ENCODE measurements around the gene ZMYND8. TPM values are rescaled to one million over a fixed set of nuclear protein-coding genes. Genes with fewer than 3 reads are reported as not detected.

The ZMYND8 gene
- total RNA-seq, 1 experiment from 2014 or later, result 53.1 TPM

DNA sequence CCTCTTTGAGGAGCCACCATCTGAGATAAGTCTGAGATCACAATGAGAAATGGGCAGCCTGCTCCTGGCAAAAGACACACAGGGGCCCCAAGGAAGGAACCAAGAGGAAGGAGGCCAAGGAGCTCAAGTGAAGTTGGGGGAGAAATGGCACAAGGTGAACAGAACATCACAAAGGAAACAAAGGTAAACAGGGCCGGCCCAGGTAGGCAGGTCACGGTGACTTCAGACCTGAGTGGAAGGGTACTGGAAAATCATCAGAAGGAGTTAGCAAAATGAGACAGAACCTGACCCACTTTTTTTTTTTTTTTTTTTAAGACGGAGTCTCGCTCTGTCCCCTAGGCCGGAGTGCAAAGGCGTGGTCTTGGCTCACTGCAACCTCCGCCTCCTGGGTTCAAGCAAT, 11.3 kb downstream of the ZMYND8 start:
- Mint-ChIP-seq H3K27me3 (ENCODE audit: unreplicated experiment) (no peaks in the 10 kb centered on the region), H3K27ac (ENCODE audit: unreplicated experiment) (no peak overlapping the region), H3K4me1 (ENCODE audit: low read depth, unreplicated experiment) (peaks cover 16% of the 10 kb centered on the region), H3K36me3 (ENCODE audit: insufficient read depth, unreplicated experiment) (peaks cover 36% of the 10 kb centered on the region), H3K4me3 (ENCODE audit: low read depth, unreplicated experiment) (no peak overlapping the region), H3K9me3 (ENCODE audit: low read depth, unreplicated experiment) (no peaks in the 10 kb centered on the region)
- intact Hi-C loops (cut with micrococcal nuclease; ENCODE audit: unreplicated experiment), result no loop called here
- TF ChIP-seq, protein P1, sequence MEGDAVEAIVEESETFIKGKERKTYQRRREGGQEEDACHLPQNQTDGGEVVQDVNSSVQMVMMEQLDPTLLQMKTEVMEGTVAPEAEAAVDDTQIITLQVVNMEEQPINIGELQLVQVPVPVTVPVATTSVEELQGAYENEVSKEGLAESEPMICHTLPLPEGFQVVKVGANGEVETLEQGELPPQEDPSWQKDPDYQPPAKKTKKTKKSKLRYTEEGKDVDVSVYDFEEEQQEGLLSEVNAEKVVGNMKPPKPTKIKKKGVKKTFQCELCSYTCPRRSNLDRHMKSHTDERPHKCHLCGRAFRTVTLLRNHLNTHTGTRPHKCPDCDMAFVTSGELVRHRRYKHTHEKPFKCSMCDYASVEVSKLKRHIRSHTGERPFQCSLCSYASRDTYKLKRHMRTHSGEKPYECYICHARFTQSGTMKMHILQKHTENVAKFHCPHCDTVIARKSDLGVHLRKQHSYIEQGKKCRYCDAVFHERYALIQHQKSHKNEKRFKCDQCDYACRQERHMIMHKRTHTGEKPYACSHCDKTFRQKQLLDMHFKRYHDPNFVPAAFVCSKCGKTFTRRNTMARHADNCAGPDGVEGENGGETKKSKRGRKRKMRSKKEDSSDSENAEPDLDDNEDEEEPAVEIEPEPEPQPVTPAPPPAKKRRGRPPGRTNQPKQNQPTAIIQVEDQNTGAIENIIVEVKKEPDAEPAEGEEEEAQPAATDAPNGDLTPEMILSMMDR (IDR thresholded peaks at IDR 0.05; ENCODE audit: unreplicated experiment), result no peak
- no peak for DNase-seq
- BruUV-seq (replicated peaks), result no TSS peak
- CTCF ChIA-PET, result interaction anchor here (0.6 to 3.9 kb wide), 2 partner anchors 12 to 26 kb away, joined by 3 to 22 read pairs; partner anchors contain the start of gene ZMYND8

DNA sequence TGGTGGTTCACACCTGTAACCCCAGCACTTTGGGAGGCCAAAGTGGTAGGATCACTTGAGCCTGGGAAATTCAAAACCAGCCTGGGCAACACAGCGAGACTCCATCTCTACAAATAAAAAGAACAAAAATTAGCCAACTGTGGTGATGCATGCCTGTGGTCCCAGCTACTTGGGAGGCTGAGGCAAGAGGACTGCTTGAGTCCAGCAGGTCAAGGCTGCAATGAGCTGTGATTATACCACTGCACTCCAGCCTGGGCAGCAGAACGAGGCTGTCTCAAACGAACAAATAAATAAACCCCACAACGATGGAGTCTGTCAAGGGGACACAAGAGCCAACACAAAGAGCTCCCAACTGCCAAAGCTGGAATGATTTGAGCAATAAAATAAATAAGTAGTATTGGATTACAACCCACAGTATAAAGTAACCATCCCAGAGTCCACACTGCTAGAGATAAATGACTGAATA, 13.5 kb downstream of the ZMYND8 start:
- no peak for DNase-seq
- TF ChIP-seq, protein P1 (IDR thresholded peaks at IDR 0.05; ENCODE audit: unreplicated experiment), result no peak
- peaks cover 28% of the 10 kb centered on the region for H3K4me1 Mint-ChIP-seq (ENCODE audit: low read depth, unreplicated experiment)
- no peaks in the 10 kb centered on the region for H3K27me3 Mint-ChIP-seq (ENCODE audit: unreplicated experiment)
- CTCF ChIA-PET, result interaction anchor here (1.4 kb wide), 1 partner anchor 22 kb away, joined by 4 read pairs; no protein-coding TSS in a partner anchor
- no peak overlapping the region for H3K27ac Mint-ChIP-seq (ENCODE audit: unreplicated experiment)
- intact Hi-C loops (cut with micrococcal nuclease; ENCODE audit: unreplicated experiment), result no loop called here
- no peak overlapping the region for H3K4me3 Mint-ChIP-seq (ENCODE audit: low read depth, unreplicated experiment)
- no TSS peak for BruUV-seq (replicated peaks)
- peaks cover 41% of the 10 kb centered on the region for H3K36me3 Mint-ChIP-seq (ENCODE audit: insufficient read depth, unreplicated experiment)
- no peaks in the 10 kb centered on the region for H3K9me3 Mint-ChIP-seq (ENCODE audit: low read depth, unreplicated experiment)

DNA sequence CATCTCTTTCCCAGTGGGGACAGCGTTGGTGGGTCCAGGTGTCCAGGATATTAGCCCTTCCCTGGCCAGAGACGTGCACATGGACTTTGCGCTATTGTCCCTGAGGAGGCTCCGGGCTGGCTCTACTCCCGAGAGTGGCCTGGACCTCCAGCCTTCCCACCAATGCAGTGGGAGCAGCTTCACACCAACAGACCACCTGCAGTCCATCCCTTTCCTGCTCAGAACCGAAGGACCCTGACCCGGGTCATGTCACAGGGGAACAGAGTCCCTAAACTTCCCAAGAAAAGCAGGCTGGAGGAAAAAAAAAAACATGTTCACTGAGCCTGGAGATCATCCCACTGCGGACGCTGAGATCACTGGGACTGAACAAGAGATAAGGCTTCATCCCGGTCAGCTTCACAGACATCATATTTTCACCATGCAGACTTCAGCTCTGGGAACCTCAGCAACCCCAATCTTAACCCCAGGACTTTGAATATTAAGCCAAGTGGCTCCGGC, 18.3 kb downstream of the ZMYND8 start:
- intact Hi-C loops (cut with micrococcal nuclease; ENCODE audit: unreplicated experiment), result no loop called here
- H3K27me3 Mint-ChIP-seq (ENCODE audit: unreplicated experiment), result no peaks in the 10 kb centered on the region
- H3K27ac Mint-ChIP-seq (ENCODE audit: unreplicated experiment), result no peak overlapping the region
- H3K4me3 Mint-ChIP-seq (ENCODE audit: low read depth, unreplicated experiment), result no peak overlapping the region
- TF ChIP-seq, protein P1 (IDR thresholded peaks at IDR 0.05; ENCODE audit: unreplicated experiment), result no peak
- BruUV-seq (replicated peaks), result no TSS peak
- CTCF ChIA-PET, result interaction anchor here (0.8 to 1.3 kb wide), 2 partner anchors 10 to 18 kb away, joined by 5 read pairs; partner anchors contain the start of gene ZMYND8
- no peak for DNase-seq
- peaks cover 28% of the 10 kb centered on the region for H3K36me3 Mint-ChIP-seq (ENCODE audit: insufficient read depth, unreplicated experiment)
- H3K4me1 Mint-ChIP-seq (ENCODE audit: low read depth, unreplicated experiment), result peaks cover 37% of the 10 kb centered on the region
- H3K9me3 Mint-ChIP-seq (ENCODE audit: low read depth, unreplicated experiment), result no peaks in the 10 kb centered on the region

DNA sequence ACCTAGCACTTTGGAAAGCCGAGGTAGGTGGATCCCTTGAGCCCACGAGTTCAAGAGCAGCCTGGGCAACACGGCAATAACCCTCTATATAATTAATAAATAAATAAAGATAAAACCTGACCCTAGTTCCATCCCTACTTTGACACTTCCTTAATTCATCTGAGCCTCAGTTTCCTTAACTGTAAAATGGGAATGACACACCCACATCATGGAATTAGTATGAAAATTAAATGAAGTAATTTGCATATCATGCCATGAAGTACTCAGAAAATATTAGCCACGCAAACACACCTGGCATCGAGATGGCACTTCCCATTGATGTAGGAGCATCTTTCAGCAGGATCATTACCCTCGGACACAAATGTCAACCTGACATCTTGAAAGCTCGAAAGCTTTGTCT, 19.1 kb downstream of the ZMYND8 start:
- CTCF ChIA-PET, result no interaction called here
- no peaks in the 10 kb centered on the region for H3K9me3 Mint-ChIP-seq (ENCODE audit: low read depth, unreplicated experiment)
- intact Hi-C loops (cut with micrococcal nuclease; ENCODE audit: unreplicated experiment), result no loop called here
- DNase-seq, result no peak
- peaks cover 45% of the 10 kb centered on the region for H3K4me1 Mint-ChIP-seq (ENCODE audit: low read depth, unreplicated experiment)
- BruUV-seq (replicated peaks), result no TSS peak
- peaks cover 28% of the 10 kb centered on the region for H3K36me3 Mint-ChIP-seq (ENCODE audit: insufficient read depth, unreplicated experiment)
- TF ChIP-seq, protein P1 (IDR thresholded peaks at IDR 0.05; ENCODE audit: unreplicated experiment), result no peak
- no peaks in the 10 kb centered on the region for H3K27me3 Mint-ChIP-seq (ENCODE audit: unreplicated experiment)
- no peak overlapping the region for H3K27ac Mint-ChIP-seq (ENCODE audit: unreplicated experiment)
- H3K4me3 Mint-ChIP-seq (ENCODE audit: low read depth, unreplicated experiment), result no peak overlapping the region
